ENCODE results near the gene INO80D.

- no peak for TF ChIP-seq BACH2 (CRISPR knock-in tag; IDR thresholded peaks at IDR 0.05; ENCODE audit: borderline replicate concordance)
- TF ChIP-seq ARNTL (CRISPR knock-in tag; IDR thresholded peaks at IDR 0.05; ENCODE audit: borderline replicate concordance, low read depth): no peak
- no peak for TF ChIP-seq PATZ1 (CRISPR knock-in tag; IDR thresholded peaks at IDR 0.05; ENCODE audit: borderline replicate concordance)
- no peak for TF ChIP-seq ISL1 (CRISPR knock-in tag; IDR thresholded peaks at IDR 0.05)
- TF ChIP-seq ZFP30 (CRISPR knock-in tag; IDR thresholded peaks at IDR 0.05): no peak
- TF ChIP-seq TCF4 (CRISPR knock-in tag; IDR thresholded peaks at IDR 0.05; ENCODE audit: borderline replicate concordance): no peak
- no peak for TF ChIP-seq ZNF8 (CRISPR knock-in tag; IDR thresholded peaks at IDR 0.05)
- TF ChIP-seq GLIS3 (CRISPR knock-in tag; IDR thresholded peaks at IDR 0.05): no peak
- TF ChIP-seq ESRRG (CRISPR knock-in tag; IDR thresholded peaks at IDR 0.05): no peak
Measured at GRCh38 chr2:205959521-205959920, 126.5 kb downstream of the INO80D start.

All from SK-N-SH treated with all-trans-retinoic acid at 6 μM for 48 hours (cell line).